Measurements from ENCODE around the gene TRIM25. TPM values are rescaled to one million over a fixed set of nuclear protein-coding genes. Genes with fewer than 3 reads are reported as not detected.

The TRIM25 gene
- total RNA-seq, 1 donor from 2014 or later = 71.4 TPM

GRCh38 chr17:56933151-56933745, 19.4 kb upstream of the TRIM25 start:
- DNase-seq (no peak), ATAC-seq (ENCODE audit: low read depth) (no peak)
- Mint-ChIP-seq H3K27ac (no peak overlapping the region), H3K36me3 (ENCODE audit: low read depth) (peaks cover 49% of the 10 kb centered on the region), H3K4me1 (no peaks in the 10 kb centered on the region), H3K27me3 (no peaks in the 10 kb centered on the region), H3K9me3 (peaks cover 5% of the 10 kb centered on the region), H3K4me3 (no peak overlapping the region)
- CTCF ChIA-PET = no interaction called here
- TF ChIP-seq, protein P1, sequence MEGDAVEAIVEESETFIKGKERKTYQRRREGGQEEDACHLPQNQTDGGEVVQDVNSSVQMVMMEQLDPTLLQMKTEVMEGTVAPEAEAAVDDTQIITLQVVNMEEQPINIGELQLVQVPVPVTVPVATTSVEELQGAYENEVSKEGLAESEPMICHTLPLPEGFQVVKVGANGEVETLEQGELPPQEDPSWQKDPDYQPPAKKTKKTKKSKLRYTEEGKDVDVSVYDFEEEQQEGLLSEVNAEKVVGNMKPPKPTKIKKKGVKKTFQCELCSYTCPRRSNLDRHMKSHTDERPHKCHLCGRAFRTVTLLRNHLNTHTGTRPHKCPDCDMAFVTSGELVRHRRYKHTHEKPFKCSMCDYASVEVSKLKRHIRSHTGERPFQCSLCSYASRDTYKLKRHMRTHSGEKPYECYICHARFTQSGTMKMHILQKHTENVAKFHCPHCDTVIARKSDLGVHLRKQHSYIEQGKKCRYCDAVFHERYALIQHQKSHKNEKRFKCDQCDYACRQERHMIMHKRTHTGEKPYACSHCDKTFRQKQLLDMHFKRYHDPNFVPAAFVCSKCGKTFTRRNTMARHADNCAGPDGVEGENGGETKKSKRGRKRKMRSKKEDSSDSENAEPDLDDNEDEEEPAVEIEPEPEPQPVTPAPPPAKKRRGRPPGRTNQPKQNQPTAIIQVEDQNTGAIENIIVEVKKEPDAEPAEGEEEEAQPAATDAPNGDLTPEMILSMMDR (IDR thresholded peaks at IDR 0.05) = no peak
- intact Hi-C loops (cut with micrococcal nuclease) = no loop called here
- POLR2A ChIA-PET = no interaction called here

- no peak for ATAC-seq (ENCODE audit: low read depth)
- H3K9me3 Mint-ChIP-seq = peaks cover 5% of the 10 kb centered on the region
- no peak for DNase-seq
- ChIA-PET POLR2A (no interaction called here), CTCF (interaction anchor here (2.7 kb wide), 1 partner anchor 112 kb away, joined by 8 read pairs; no protein-coding TSS in a partner anchor)
- TF ChIP-seq, protein P1 (IDR thresholded peaks at IDR 0.05) = no peak
- peaks cover 26% of the 10 kb centered on the region for H3K36me3 Mint-ChIP-seq (ENCODE audit: low read depth)
- H3K27ac Mint-ChIP-seq = no peak overlapping the region
- intact Hi-C loops (cut with micrococcal nuclease) = no loop called here
- H3K27me3 Mint-ChIP-seq = no peaks in the 10 kb centered on the region
- H3K4me3 Mint-ChIP-seq = no peak overlapping the region
- H3K4me1 Mint-ChIP-seq = peaks cover 2% of the 10 kb centered on the region
Observed at GRCh38 chr17:56930739-56931337, 17.0 kb upstream of the TRIM25 start.

- Mint-ChIP-seq H3K4me1 (peaks cover 2% of the 10 kb centered on the region), H3K4me3 (no peak overlapping the region), H3K27me3 (no peaks in the 10 kb centered on the region), H3K9me3 (peaks cover 5% of the 10 kb centered on the region), H3K27ac (no peak overlapping the region), H3K36me3 (ENCODE audit: low read depth) (peaks cover 18% of the 10 kb centered on the region)
- TF ChIP-seq, protein P1 (IDR thresholded peaks at IDR 0.05) = no peak
- intact Hi-C loops (cut with micrococcal nuclease) = no loop called here
- CTCF ChIA-PET = no interaction called here
- POLR2A ChIA-PET = no interaction called here
- ATAC-seq (ENCODE audit: low read depth) = no peak
- DNase-seq = no peak
Observed at GRCh38 chr17:56929362-56929969, 15.6 kb upstream of the TRIM25 start.

- Mint-ChIP-seq H3K36me3 (ENCODE audit: low read depth) (peaks cover 10% of the 10 kb centered on the region), H3K4me1 (peaks cover 2% of the 10 kb centered on the region), H3K4me3 (no peak overlapping the region), H3K27ac (no peak overlapping the region), H3K9me3 (peaks cover 5% of the 10 kb centered on the region), H3K27me3 (no peaks in the 10 kb centered on the region)
- ATAC-seq (ENCODE audit: low read depth) = no peak
- CTCF ChIA-PET = no interaction called here
- intact Hi-C loops (cut with micrococcal nuclease) = no loop called here
- TF ChIP-seq, protein P1 (IDR thresholded peaks at IDR 0.05) = no peak
- DNase-seq = no peak
- POLR2A ChIA-PET = no interaction called here
Observed at GRCh38 chr17:56928586-56928985, 14.7 kb upstream of the TRIM25 start.

DNA sequence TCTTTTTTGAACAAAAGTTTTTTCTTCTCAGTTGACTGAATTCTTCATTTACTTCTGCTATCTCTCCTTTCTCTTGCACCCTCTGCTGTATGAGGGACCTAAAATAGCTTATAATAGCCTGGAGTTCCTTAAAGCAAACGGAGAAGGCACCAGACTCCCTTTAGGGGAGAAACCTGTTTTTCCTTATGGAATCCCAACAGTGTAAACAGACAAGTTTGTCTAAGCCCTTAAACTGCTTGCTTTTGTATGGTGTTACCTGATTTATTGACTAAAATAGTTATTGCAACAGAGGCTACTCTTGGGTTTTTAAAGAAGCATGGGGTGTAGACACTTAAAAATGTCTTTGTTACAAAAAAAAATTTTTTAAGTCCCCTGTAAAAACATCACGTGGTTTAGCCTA, 12.9 kb upstream of the TRIM25 start:
- Mint-ChIP-seq H3K27ac (no peak overlapping the region), H3K27me3 (no peaks in the 10 kb centered on the region), H3K9me3 (peaks cover 5% of the 10 kb centered on the region), H3K4me3 (no peak overlapping the region), H3K36me3 (ENCODE audit: low read depth) (peaks cover 7% of the 10 kb centered on the region), H3K4me1 (peaks cover 2% of the 10 kb centered on the region)
- TF ChIP-seq, protein P1 (IDR thresholded peaks at IDR 0.05) = no peak
- intact Hi-C loops (cut with micrococcal nuclease) = no loop called here
- ChIA-PET POLR2A (no interaction called here), CTCF (interaction anchor here (0.8 kb wide), 1 partner anchor 147 kb away, joined by 3 read pairs; no protein-coding TSS in a partner anchor)
- DNase-seq (no peak), ATAC-seq (ENCODE audit: low read depth) (no peak)
